KBM-7 (cell line): ENCODE measurements around the gene C1QL1.

Source experiments
- DNase-seq: peaks from one replicate; pipeline ENCODE4 v3.0.0-alpha.2; 2015
- in situ Hi-C: fragments of 300-500 bp; cut with MboI; formaldehyde crosslinking; loops from 2 replicates; pipeline ENCODE4 v1.14.3; 2020; ENCODE audit warnings: low sequenced_read_pairs, low pct_unique_long_range_greater_than_20kb, mixed read lengths

Gene C1QL1

DNA sequence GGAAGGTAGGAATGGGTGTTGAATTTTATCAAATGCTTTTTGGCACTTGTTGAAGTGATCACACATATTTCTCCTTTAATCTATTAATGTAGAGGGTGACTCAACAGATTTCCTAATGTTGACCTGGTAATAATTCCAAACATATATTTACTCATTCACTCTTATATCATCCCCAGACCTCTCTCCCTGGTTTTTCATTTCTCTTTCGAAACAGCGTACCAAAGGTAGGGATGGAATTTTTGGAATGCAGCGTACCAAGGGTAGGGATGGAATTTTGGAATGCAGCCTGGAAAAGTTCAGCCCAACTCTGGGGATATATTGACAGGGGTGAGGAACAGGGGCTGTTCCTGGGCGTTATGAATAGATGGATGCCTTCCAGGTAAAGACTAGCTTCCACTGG, 27.8 kb downstream of the C1QL1 start:
- in situ Hi-C loops: no loop called here
- DNase-seq: no peak

DNA sequence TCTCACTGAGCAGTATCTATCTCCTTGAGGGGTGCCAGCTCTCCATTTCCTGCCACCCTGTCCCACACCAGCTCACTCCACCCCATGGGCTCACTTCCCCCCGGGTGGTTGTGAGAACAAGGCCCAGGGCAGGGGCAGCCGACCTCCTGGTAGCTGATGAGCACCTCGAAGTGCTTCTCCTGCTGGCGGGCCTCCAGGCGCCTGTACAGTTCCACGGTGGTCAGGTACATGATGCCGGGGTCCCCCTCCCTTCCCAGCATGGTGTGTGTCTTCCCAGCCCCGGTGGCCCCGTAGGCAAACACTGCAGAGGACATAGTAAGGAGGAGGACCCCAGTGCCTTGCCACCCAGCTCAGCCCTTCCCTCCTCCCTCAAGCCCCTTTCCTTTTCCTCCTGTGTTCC, 33.0 kb downstream of the C1QL1 start:
- in situ Hi-C loops: no loop called here

DNA sequence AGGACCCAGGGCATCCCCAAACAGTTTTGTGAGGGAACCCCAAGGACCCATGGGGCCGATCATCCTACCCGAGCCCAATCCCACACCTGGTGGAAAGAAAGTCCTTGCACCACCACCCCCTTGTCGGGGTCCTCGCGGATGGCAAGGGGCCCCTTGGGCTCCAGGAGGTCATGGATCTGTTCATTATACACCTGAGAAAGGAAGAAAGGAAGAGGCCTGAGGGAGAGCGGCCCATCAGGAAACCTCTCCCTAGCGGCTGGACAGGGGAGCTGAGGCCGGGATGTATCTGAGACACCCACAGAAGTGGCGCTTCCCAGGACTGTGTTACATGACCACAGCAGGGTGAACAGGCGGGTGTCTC, 33.4 kb downstream of the C1QL1 start:
- in situ Hi-C loops: no loop called here
- no peak for DNase-seq

More for the DNA sequence above, 33.0 kb downstream of the C1QL1 start:
- DNase-seq: no peak

DNA sequence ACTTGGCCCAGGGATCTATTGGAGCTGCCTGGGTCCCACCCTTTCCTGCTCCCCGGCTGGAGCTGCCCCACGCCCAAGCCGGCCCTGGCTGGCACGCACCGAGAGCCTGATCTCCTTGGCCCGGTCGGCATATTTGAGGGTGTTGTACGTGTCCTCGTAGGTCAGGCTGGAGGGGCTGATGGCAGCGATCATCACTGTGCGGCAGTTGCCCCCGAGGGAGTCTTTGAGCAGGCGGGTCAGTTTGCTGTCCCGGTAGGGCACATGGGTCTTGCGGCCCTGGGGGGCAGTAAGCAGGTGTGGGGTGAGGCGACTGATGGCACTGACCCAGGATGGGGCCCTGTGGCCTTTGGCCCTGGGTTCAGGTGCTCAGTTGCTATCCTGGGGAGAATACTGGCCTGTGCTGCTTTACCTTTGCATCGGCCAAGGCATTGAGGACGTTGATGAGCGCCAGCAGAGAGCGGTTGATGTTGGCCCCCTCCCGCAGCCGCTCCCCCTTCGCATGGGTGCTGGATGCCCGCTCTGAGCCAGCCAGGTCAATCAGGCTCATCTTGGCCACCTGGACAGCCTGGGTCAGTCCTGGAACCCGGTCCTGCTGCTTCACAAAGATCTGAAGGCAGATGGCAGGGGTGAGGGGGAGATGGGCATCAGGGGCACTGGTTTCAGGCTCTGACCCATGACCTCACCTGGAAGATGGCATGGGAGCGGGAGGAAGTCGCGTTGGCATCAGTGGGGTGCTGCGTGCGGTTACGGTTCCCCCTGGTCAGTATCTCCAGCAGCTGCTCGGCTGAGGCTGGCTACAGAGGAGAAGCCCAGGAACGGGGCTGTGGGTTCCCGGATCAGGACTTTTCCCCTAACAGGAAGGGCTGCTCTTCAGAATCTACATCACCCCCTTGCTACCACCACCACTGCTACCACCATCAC, 34.0 kb downstream of the C1QL1 start:
- in situ Hi-C loops: no loop called here
- no peak for DNase-seq

DNA sequence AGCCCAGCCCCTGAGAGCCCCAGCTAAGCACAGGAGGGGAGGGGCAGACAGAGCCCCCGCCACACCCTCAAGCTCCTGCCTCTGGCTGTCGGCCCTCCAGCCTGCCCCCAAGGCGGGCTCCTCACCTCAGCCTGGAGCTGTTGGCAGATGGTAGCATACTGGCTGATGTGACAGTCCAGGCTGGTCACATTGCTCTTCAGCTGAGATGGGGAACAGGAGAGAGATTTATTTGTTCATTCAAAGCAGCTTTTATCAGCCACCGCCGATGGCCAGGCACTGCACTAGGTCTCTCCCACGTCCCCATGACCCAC, 35.4 kb downstream of the C1QL1 start:
- in situ Hi-C loops: no loop called here
- DNase-seq: no peak

DNA sequence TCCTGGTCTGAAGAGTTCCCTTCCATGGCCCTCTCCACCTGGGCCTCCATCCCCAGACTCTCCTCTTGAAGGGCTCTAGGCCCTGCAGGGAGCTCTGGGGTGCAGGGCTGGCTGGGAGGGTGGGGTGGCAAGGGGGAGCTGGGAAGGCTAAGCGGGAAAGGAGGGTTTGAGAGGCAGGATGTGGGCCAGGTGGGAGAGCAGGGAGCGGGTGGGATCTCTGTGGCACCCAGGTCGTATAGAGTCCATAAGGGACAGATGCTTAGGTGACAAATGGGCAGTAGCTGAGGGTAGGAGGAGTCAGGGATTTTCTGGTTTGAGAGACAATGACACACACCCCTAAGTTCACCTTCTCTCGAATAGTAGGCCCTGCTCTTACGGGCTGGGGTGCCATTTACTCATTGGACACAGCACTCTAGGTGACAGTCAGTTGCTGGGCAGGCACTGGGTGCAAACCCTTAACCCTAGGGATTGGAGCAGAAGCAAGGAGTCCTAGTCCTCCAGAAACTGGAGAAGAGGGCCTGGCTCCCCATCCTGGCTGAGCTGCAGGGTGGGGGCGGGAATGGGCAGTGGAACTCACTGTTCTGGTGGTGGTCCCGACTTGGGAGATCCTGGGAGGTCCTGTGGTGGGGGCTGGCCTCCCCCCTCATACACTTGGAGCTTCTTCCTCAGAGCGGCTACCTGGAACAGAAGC, 35.9 kb downstream of the C1QL1 start:
- in situ Hi-C loops: no loop called here
- no peak for DNase-seq

DNA sequence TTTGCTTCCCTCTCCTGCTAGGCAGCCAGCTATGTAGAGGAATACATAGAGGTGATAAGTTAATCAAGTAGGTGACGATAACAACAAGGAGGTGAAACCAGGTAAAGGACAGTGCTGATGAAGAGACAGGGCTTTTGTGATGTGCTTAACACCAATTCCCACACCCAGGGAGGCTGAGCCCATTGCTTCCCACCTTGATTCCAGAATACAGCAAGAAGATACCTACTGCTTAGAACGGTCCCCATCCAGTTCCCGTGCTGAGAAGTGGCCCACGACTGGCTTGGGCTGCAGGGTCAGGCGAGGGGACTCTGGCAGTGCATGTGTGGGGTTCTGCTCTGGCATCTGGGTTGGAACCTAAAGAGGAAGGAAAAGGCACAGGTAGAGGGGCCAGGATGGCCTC, 36.7 kb downstream of the C1QL1 start:
- in situ Hi-C loops: no loop called here
- DNase-seq: no peak

DNA sequence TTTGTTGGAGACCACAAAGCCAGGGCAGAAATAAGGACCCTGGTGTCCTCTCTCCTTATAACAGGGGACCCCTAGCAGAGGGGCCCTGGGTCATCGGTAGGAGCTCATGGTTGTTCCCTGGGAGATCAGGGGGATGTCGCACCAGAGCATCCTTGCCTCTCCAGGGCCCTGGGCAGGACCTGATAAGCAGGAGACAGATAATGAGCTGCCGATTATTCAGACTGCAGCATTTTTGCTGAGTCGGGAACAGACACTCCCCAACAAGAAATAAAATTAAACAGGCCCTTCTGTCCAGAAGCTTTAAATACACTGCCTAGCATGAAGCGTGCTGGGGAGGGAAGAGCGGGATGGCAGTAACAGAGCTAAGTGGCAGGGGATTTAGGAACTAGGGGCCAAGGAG, 37.4 kb downstream of the C1QL1 start:
- no peak for DNase-seq
- in situ Hi-C loops: no loop called here

DNA sequence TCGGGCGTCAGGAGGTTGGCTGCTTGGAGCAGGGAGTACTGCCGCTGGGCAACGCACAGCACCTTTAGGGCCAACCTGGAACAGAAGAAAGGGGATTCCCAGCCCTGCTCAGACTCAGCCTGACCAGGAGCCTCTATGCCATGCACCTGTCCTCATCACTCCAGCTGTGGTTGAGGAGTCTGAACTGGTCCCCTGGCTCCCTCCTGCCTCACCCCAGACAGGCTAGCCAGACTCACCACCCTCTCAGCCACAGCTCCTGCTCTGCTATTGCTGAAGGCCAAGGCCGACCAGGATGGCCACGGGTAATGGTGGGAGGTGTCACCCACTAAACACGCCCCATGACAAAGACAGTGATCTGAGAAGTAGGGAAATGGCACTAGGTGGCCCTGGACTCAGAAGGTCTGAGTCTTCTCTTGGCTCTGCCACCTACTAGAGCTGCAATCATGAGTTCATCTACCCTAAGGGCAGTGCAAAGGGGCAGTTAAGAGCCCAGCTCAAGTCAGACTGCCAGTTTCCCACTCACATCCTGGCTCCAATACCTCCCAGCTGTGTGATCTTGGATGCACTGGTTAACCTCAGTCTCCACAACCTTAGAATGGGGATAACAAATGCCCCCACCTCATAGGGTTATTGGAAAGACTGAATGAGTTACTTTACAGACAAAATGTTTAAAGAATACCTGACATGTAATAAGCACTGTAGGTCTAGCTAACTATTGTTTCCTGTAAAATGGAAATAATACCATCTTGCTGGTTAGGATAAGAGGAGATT, 39.0 kb downstream of the C1QL1 start:
- in situ Hi-C loops: no loop called here
- DNase-seq: no peak

DNA sequence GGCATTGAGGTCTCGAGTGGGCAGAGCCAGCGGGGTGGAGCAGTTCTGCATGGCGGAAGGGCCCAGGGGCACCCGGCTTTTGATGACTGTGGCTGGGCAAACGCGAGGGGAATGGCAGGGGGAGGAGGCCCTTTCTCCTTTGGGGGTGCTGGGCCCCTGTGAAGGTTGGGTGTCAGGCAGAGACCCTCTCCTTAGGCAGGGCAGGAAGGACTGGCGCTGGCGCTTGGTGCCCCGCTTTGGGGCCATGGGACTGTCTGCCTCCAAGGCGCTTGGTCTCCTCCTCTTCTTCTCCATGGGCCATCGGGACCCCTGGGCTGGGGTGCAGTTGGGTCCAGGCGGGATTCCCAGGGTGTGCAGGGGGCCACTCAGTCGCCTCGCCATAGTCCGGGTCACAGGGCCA, 40.0 kb downstream of the C1QL1 start:
- in situ Hi-C loops: no loop called here

DNA sequence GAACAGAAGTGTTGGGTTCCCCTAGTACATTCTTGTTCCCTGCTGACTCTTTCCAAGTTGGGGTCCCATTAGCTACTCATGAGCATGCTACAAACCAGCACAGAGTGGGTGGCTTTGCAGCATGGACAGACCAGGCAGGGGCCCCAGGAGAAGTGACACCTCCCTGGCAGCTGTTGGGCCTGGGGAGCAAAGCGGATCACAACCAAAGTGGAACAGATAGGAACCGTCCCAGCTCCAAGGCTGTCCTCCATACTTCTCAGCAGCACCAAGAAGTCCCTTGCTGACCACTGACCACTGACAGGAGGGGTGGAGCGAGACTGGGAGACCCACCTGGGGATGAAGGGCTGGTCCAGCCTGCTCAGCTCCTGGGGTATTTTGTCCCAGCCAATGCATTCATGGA, 40.4 kb downstream of the C1QL1 start:
- in situ Hi-C loops: no loop called here
- DNase-seq: no peak

More for the DNA sequence above, 40.0 kb downstream of the C1QL1 start:
- DNase-seq: no peak

DNA sequence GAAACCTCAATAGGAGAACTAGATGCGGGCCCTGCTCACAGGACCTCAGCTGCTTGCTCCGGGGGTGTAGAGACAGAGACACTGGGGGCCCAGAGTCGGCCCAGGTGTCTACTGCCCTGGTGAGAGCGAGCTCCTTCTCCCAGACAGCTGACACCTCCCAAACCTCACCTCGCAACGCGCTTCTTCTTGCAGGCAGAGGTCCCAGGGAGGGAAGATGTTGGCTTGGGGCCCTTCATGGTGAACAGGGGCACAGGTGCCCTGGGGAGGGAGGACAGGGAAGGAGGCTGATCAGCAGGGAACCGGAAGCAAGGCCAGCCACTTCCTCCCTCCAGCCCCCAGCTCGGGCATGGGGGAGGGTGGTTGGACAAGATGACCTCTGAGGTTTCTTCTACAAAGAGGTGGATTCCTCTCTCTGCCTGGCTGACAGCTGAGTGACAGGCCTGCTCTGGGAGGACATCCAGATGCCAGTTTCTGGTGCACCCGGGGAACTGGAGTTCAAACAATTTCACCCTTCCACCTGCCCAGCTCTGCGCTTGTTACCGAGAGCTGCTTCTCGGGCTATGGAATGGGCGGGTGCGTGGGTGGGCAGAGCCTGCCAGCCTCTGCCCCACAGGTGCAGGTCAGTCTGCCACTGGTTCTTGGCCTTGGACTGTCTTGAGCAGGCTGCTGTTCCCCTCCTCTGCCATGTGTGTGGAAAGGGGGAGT, 41.1 kb downstream of the C1QL1 start:
- in situ Hi-C loops: no loop called here
- no peak for DNase-seq

DNA sequence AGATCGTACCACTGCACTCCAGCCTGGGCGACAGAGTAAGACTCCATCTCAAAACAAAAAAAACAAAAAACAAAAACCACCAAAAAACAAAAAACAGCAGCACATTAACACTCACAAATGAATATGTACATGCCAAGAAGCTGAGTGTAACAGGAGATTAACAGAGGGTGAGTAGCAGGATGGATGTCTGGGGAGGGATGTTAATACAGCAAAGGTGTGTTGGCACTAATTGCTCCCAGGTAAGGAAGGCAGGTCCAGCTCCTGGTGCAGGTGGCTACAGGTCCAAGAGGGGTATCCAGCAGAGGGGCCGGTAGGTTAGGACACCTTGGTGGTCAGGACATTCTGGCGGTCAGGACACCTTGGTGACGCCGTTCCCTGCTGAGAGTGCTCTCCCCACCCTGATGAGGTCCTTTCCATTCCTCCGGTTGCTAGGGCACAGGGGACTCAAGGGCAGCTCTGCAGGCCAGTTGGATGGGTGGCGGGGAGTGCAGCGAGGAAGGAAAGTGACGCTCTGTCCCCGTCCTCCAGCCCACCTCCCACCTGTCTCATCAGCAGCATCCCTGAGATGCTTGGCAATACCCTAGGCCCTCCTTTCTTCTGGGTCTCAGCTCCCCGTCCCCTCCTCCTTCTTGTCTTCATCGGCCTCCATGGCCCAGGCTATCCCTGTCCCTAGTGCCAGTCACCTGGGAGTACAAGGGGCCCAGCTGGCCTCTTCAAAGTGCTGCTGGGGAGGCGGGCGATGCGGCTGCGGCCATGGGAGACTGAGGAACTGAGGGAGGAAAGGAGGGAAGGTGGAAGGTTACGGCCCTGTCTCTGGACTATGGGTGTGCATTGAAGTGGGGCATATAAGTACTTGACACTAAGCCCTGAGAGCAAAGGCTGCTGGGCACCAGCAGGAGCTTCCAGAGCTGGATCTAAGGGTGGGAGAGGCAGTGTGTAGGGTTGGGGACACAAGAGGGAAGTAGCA, 42.1 kb downstream of the C1QL1 start:
- no peak for DNase-seq
- in situ Hi-C loops: no loop called here

DNA sequence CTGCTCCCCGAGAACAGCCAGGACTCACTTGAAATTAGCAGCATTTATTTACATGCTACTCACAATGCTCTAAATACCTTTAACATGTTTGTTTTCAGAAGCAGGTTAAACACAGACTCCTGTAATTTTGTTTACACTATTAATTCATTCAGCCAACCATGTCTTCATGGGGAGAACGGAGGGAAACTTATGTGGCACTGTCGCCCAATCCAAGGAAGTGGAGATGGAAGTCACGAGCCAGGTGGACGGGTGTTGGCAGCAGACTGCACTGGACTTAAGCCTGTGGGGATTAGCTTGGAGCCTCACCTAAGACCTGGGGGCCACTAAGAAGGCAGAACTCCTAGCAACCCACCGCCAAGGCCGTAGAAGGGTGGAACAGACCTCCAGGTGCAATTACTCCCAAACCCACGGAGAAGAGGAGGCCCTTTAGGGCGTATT, 44.0 kb downstream of the C1QL1 start:
- no peak for DNase-seq
- in situ Hi-C loops: loop anchor here (25.0 kb wide), 2 partner anchors 88 to 188 kb away; no protein-coding TSS in a partner anchor

DNA sequence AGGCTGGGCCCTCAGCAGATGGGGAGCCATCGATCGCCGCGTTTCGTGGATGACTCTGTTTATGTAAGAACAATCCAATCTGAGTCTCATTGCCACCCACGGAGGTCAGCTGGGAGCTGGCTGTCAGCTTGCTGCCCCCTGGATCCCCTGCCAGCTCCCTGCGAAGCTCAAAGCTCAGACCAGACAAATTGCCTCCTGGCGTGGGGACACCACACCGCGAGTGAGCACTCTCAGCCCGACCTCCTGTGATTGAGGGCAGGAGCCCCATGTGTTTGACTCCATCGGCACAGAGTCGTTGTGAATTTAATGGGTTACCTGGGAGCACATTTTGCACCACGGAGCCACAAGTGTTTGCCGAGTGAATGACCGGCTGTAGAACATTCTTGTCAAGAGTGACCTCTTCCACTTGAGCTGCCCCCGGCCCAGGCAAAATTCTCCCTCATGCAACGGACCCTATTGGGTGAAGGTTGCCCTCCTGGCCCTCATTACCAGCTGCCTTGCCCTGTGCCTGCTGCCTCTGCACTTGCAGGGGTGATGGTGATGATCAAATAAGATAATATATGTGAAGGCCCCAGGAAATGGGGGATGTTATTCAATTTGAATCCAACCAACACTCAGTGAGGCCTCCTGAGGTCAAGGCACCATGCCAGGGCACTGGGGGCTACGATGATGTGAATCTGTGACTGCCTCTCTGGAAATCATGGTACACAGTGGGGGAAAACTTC, 45.2 kb downstream of the C1QL1 start:
- in situ Hi-C loops: loop anchor here (25.0 kb wide), 2 partner anchors 89 to 189 kb away; no protein-coding TSS in a partner anchor
- no peak for DNase-seq

DNA sequence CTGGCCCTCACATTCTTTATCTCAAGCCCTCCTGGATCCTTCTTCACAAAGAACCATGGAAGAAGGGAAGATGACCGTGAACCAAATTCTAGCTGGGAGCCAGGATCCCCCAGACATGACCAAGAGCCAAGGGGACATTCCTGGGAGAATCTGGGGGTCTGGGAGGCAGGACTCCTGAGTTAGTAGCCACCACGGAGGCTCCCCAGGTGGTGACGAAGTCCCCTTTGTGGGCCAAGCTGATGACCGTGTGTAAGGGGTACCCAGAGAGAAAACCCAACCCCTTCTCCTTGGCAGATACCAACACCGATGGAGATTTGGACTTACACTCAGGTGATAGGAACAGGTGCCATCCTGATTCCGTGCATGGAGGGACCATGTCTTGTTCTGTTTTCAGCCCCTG, 46.0 kb downstream of the C1QL1 start:
- DNase-seq: no peak
- in situ Hi-C loops: loop anchor here (25.0 kb wide), 2 partner anchors 90 to 190 kb away; no protein-coding TSS in a partner anchor

DNA sequence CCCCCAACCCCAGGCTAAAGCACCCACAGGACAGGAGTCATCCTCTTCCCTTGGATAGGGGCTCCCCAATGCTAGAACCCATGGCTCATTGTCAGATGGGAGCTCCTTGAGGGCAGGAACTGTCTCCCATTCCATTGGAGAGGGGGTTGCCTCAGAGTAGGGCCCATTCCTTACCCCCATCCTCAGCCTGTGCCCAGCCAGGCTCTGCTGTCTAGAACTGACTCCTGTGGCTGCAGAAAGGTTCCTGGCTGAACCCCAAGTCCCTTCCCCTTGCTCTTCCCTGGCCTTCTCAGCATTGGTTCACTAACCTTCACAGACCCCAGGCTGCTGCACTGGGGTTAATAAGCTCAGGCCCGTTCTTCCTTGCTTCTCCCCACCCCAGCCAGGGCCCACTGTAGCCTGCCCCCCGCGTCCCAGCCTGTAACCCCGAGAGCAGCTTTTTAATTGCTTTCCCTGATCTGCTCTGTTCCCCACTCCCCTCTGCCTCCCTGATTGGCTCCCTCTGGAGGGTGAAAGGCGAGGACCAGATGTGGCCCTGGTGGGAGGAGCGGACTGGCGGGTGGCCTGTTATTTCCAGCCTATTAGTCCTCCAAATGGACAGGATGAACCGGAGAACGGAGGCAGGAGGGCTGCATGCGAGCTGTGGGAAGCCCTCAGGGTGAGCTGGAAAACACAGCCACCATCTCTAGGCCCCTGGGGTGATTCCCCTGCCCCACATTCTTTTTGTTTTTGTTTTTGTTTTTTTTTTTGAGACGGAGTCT, 46.8 kb downstream of the C1QL1 start:
- in situ Hi-C loops: loop anchor here (25.0 kb wide), 2 partner anchors 91 to 191 kb away; no protein-coding TSS in a partner anchor
- DNase-seq: no peak
